Measurements from ENCODE around the gene CAMTA1.
A peak's percentile ranks its signal among the peaks of the same experiment; 100 is the strongest.

The CAMTA1 gene

GRCh38 chr1:7630378-7630777, 845.1 kb downstream of the CAMTA1 start:
- Histone ChIP-seq H3K4me1 (peaks cover 0 to 8% (median 0%) of the 10 kb centered on the region in 10 experiments; a peak in 1 of 20 replicates), H4K20me1 (peaks cover 0 to 27% (median 0%) of the 10 kb centered on the region in 11 experiments; a peak in 2 of 22 replicates), H3K9me3 (replicated peaks in 1 of 11) (no peaks in the 10 kb centered on the region), H3K27me3 (no peaks in the 10 kb centered on the region), H3K9ac (no peak overlapping the region), H3K36me3 (no peaks in the 10 kb centered on the region), H3K4me2 (no peak overlapping the region), H3K4me3 (no peak overlapping the region), H3K27ac (no peak overlapping the region)
- TF ChIP-seq Cebpa-rat (IDR thresholded peaks at IDR 0.05): no peak

GRCh38 chr1:7632176-7632575, 846.9 kb downstream of the CAMTA1 start:
- Histone ChIP-seq H3K4me2 (0 out of 22 replicates have a peak overlapping the region, but pooled peaks of 1 of the 11 experiments have one; percentile 14), H3K27me3 (no peaks in the 10 kb centered on the region), H3K9me3 (replicated peaks in 1 of 11) (no peaks in the 10 kb centered on the region), H3K4me1 (peaks cover 0 to 8% (median 0%) of the 10 kb centered on the region in 10 experiments; a peak in 1 of 20 replicates), H3K27ac (no peak overlapping the region), H3K36me3 (no peaks in the 10 kb centered on the region), H3K4me3 (no peak overlapping the region), H3K9ac (no peak overlapping the region), H4K20me1 (peaks cover 0 to 23% (median 0%) of the 10 kb centered on the region in 11 experiments; a peak in 2 of 22 replicates)
- TF ChIP-seq Cebpa-rat (IDR thresholded peaks at IDR 0.05): no peak

GRCh38 chr1:7632681-7633080, 847.4 kb downstream of the CAMTA1 start:
- no peaks in the 10 kb centered on the region for H3K36me3 ChIP-seq
- no peak overlapping the region for H3K4me3 ChIP-seq
- 0 out of 22 replicates have a peak overlapping the region, but pooled peaks of 1 of the 11 experiments have one; percentile 14 for H3K4me2 ChIP-seq
- no peaks in the 10 kb centered on the region for H3K27me3 ChIP-seq
- H4K20me1 ChIP-seq: peaks cover 0 to 23% (median 0%) of the 10 kb centered on the region in 11 experiments; a peak in 2 of 22 replicates
- peaks cover 0 to 8% (median 0%) of the 10 kb centered on the region in 10 experiments; a peak in 1 of 20 replicates for H3K4me1 ChIP-seq
- H3K9ac ChIP-seq: no peak overlapping the region
- no peaks in the 10 kb centered on the region for H3K9me3 ChIP-seq (replicated peaks in 1 of 11)
- H3K27ac ChIP-seq: no peak overlapping the region
- no peak for TF ChIP-seq Cebpa-rat (IDR thresholded peaks at IDR 0.05)

- no peak for TF ChIP-seq Cebpa-rat (IDR thresholded peaks at IDR 0.05)
- Histone ChIP-seq H3K9me3 (replicated peaks in 1 of 11) (no peaks in the 10 kb centered on the region), H3K27ac (no peak overlapping the region), H4K20me1 (peaks cover 0 to 18% (median 0%) of the 10 kb centered on the region in 11 experiments; a peak in 2 of 22 replicates), H3K36me3 (no peaks in the 10 kb centered on the region), H3K9ac (no peak overlapping the region), H3K27me3 (no peaks in the 10 kb centered on the region), H3K4me3 (no peak overlapping the region), H3K4me1 (peaks cover 0 to 8% (median 0%) of the 10 kb centered on the region in 10 experiments; a peak in 1 of 20 replicates), H3K4me2 (no peak overlapping the region)
Measured at GRCh38 chr1:7633506-7634245, 848.4 kb downstream of the CAMTA1 start.

GRCh38 chr1:7634546-7635240, 849.4 kb downstream of the CAMTA1 start:
- Histone ChIP-seq H3K27ac (no peak overlapping the region), H3K9me3 (replicated peaks in 1 of 11) (no peaks in the 10 kb centered on the region), H3K4me1 (peaks cover 0 to 8% (median 0%) of the 10 kb centered on the region in 10 experiments; a peak in 1 of 20 replicates), H3K27me3 (no peaks in the 10 kb centered on the region), H3K4me2 (no peak overlapping the region), H3K9ac (no peak overlapping the region), H3K36me3 (no peaks in the 10 kb centered on the region), H3K4me3 (no peak overlapping the region), H4K20me1 (peaks cover 0 to 8% (median 0%) of the 10 kb centered on the region in 11 experiments; a peak in 2 of 22 replicates)
- no peak for TF ChIP-seq Cebpa-rat (IDR thresholded peaks at IDR 0.05)

GRCh38 chr1:7636795-7637526, 851.7 kb downstream of the CAMTA1 start:
- Histone ChIP-seq H3K4me3 (no peak overlapping the region), H3K36me3 (no peaks in the 10 kb centered on the region), H3K9ac (no peak overlapping the region), H4K20me1 (peaks cover 0 to under 1% (median 0%) of the 10 kb centered on the region in 11 experiments; a peak in 2 of 22 replicates), H3K27me3 (no peaks in the 10 kb centered on the region), H3K4me2 (no peak overlapping the region), H3K9me3 (replicated peaks in 1 of 11) (no peaks in the 10 kb centered on the region), H3K4me1 (peaks cover 0 to 18% (median 3%) of the 10 kb centered on the region in 10 experiments; a peak in 12 of 20 replicates), H3K27ac (no peak overlapping the region)
- TF ChIP-seq Cebpa-rat (IDR thresholded peaks at IDR 0.05): no peak

- Histone ChIP-seq H3K27me3 (no peaks in the 10 kb centered on the region), H3K27ac (no peak overlapping the region), H4K20me1 (peaks cover 0 to 6% (median 0%) of the 10 kb centered on the region in 11 experiments; a peak in 2 of 22 replicates), H3K9me3 (replicated peaks in 1 of 11) (no peaks in the 10 kb centered on the region), H3K9ac (no peak overlapping the region), H3K4me1 (peaks cover 0 to 24% (median 14%) of the 10 kb centered on the region in 10 experiments; a peak in 16 of 20 replicates), H3K4me3 (no peak overlapping the region), H3K4me2 (no peak overlapping the region), H3K36me3 (no peaks in the 10 kb centered on the region)
- TF ChIP-seq Cebpa-rat (IDR thresholded peaks at IDR 0.05): no peak
Measured at GRCh38 chr1:7638078-7638477, 852.8 kb downstream of the CAMTA1 start.

- no peaks in the 10 kb centered on the region for H3K36me3 ChIP-seq
- TF ChIP-seq Cebpa-rat (IDR thresholded peaks at IDR 0.05): no peak
- peaks cover 0 to 6% (median 0%) of the 10 kb centered on the region in 11 experiments; a peak in 1 of 22 replicates for H4K20me1 ChIP-seq
- H3K4me1 ChIP-seq: peaks cover 0 to 31% (median 21%) of the 10 kb centered on the region in 10 experiments; a peak in 16 of 20 replicates
- H3K27ac ChIP-seq: no peak overlapping the region
- H3K9ac ChIP-seq: no peak overlapping the region
- H3K4me2 ChIP-seq: no peak overlapping the region
- no peak overlapping the region for H3K4me3 ChIP-seq
- H3K27me3 ChIP-seq: no peaks in the 10 kb centered on the region
- peaks cover 0 to 4% (median 0%) of the 10 kb centered on the region in 11 experiments; a peak in 2 of 22 replicates for H3K9me3 ChIP-seq (replicated peaks in 1 of 11)
Measured at GRCh38 chr1:7639435-7640131, 854.3 kb downstream of the CAMTA1 start.

Measured in BLaER1 treated with 17β-estradiol and CSF1 and Interleukin-3, amounts not matched to agents 10 nM and 100 nM (cell line).